Inflammatory macrophage treated with lipopolysaccharide for 4 hours (primary cell): ENCODE data around the gene EEA1.
"Not testable (repeated sequence)": the region's sequence is repeated elsewhere in the genome, so short reads cannot be mapped to it uniquely, and the experiment has no call there.

ENCODE experiments used
- DNase-seq: peaks from one replicate; pipeline ENCODE4 v3.0.0-alpha.2; 2020

Gene EEA1

DNA sequence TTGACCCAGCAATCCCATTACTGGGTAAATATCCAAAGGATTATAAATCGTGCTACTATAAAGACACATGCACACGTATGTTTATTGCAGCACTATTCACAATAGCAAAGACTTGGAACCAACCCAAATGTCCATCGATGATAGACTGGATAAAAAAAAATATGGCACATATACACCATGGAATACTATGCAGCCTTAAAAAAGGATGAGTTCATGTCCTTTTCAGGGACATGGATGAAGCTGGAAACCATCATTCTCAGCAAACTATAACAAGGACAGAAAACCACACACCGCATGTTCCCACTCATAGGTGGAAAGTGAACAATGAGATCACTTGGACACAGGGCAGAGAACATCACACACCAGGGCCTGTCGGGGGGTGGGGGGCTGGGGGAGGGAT lies 134.7 kb downstream of the EEA1 start:
- not testable (repeated sequence) for DNase-seq

DNA sequence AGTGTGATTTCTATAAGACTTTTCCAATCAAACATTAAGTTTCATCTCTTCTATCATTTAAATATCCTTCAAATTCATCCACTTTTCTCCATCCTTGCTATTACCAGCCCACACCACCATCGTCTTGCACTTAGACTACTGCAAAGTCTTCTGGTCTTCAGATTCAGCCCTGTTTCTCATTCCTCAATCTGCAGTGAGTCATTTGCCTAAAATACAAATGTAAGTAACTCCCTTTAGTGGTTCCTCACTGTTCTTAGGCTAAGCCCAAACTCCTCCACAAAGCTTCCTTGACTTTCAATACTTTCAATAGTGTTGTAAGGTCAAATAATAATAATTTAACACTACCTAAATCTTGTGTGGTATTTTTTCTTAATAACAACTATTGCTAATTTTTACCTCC lies 143.1 kb downstream of the EEA1 start:
- DNase-seq, result peak; percentile 66

DNA sequence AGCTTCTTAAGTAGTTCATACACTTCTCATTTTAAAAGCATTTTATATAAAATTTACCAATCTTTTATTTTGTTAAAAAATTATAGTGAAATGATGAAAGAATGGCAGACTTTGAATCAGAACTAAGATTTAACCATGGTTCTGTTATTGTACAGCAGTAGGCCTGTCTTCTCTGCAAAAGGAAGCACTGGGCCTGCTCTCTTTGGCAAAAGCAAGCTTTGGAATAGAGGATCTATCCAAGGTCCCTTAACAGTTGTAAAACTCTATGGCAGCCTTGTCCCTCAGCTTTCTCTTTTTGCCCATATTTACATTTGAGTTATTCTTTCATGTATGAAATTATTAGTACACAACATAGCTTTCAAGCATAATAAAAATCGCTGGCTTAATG lies 143.5 kb downstream of the EEA1 start:
- DNase-seq, result no peak

DNA sequence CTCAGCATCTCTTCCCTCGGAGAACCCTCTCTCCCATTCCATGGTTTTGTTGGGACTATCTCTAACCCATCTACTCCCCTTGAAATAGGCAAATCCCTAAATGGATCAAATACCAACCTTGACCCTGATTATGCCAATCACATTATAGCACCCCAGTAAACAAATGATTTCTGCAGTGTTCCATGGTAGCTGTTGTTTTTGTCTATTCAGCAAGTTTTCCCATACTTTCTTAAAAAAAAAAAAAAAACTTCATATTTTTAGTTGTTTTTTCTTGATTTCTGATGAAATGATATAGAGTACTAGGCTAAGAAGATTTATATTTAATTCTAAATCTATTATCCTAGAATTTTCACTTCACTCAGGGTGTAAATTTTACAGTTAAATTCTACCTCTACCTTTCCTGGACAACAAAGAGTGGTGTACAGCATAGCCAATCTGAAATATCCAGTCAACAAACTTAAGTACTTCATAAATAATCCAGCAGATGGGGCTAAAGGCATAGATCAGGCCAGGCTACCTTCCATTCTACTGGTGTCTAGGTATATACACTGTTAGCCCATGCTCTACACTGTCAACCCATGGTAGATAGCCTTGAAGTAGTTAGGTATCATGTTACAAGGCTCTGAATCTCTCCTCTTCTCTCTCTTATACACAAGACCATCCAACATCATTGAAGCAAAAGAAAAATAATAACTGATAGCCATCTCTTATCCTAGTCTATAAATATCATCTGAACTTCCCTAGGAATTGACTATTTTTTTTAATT lies 144.1 kb downstream of the EEA1 start:
- peak; percentile 37 for DNase-seq

DNA sequence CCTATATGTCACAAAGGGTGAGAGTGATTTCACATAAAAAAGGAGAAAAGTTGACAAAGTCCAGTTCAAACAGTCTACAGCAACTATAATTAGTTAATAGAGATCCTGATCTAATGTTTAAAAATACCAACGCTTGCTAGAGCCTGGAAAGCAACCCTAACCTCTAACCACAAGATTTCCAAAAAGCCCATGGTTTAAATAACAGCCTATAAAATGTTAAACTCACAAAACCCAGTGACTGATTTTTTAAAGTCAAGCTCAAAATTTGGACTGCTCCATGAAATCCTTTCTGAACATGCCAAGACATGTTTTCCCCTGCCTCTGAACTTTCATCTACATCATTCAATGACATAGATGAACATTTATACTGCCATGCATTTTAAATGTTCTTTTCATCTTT lies 144.7 kb downstream of the EEA1 start:
- DNase-seq, result no peak

DNA sequence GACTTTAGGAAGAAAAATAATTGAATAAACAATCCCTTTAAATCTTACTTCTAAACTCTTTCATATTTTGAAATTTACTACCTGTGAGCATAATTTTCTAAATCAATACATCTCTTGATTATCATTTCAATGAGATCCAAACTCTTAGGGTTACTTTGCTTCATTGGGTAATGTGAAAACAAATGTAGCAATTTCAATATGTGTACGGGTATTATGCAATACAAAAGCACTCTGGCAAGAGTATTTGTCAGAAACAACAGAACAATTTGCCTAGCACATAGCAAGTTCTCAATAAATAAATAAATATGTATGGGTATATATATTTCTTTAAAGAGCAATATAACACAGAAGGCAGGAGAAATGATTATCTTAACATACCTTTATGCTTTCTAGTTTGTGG lies 149.2 kb downstream of the EEA1 start:
- peak; percentile 57 for DNase-seq

DNA sequence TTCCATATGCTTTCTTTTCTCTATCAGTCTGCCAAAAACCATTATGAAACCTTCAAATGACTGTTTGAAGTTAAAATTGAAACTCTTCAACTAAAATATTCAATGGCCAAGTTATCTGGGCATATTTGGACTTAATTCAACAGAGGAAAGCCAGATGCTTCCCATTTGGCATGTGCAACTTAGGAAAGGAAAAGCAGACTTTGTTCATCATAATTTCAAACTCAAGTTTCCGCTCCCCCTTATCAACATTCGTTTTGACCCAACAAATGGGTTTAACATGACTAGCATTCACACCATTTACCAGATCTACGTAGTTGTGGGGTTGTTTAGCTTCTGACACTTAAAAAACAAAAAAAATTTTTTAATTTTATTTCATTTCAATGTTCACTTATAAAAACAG lies 150.6 kb downstream of the EEA1 start:
- no peak for DNase-seq

DNA sequence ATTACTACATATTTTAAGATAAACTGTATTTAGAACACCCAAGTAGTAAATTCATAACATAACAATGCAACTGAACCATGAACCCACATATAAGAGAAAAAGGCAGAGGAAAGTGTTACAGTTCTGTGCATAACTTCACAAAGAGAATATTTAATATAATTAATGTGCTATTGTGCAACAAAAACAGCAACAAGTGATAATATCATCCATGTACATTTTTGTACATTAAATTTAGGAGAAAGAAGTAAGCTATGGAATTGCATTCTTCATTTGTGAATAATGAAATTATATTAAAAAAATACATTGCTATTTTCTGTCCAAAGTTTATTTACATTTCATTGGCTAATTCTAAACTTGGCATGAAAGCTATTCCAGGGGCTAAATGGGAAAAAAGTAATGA lies 153.7 kb downstream of the EEA1 start:
- no peak for DNase-seq

DNA sequence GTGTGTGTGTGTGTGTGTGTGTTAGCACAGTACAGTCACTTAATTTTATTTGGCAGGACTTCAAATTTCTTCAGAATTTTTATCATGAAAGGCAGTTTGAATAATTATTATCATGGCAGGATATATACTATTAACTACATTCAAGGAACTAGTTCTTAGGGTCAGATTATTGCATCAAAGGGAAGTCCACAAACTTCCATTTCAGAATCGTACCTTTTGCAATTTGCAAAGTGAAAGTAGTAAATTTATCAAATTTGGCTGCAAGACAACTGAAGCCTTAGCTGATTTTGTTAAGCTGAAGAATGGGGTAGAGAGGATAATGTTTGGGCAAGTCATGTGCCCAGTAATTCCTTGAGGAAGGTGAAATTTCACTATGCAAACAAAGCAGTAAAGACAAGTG lies 158.1 kb downstream of the EEA1 start:
- peak; percentile 67 for DNase-seq

DNA sequence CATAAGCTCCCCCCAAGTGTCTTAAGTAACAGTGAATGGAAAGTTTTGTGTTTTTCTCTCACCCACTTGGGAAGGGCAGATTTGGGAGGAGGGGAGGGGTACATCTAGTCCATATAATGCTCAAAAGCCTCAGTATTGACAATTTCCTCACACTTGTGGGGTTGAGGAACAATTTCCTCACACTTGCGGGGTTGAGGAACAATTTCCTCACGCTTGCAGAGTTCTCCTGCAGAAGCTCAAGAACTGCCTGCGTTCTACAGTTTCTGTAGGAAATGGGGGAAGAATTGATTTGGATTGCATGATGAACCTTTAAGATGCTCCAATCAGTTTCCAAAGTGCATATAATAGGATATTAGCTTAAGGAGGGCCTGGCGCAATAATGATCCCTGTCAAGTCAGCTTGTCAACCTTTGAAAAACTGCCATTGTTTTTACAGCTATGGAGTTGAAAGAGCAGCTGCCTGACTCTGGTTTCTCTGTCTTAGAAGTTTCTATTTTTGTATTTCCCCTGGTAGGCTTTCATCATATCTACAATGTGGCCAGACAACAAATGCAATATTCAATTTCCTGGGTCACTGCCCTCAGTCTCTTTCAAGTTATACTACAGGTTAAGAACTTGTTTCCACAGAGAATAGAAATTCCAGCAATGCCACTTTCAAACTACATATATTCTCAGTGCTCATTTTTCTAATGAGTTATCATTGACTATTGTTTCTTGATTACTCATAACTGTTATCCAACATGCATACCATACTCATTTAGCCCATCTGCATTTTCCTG lies 159.8 kb downstream of the EEA1 start:
- DNase-seq, result peak; percentile 52

DNA sequence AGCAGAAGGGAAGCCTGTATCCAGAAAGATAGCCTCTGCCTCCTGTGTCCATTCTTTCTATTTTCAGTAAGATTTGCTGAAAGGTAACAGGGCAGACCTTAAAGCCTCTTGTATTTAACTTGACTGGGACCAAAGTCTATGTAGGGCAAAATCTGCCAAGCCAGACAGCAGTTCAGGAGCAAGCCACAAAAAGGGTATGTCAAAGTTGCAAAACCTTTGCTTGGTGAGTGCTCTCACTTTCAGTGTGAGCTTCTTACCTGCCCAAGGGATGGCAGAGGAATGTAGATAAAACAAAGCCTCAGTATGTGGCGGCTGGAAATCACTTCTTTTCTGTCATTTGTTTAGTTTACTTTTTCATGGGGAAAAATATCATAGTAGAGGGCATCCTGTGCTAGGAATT lies 163.2 kb downstream of the EEA1 start:
- no peak for DNase-seq

DNA sequence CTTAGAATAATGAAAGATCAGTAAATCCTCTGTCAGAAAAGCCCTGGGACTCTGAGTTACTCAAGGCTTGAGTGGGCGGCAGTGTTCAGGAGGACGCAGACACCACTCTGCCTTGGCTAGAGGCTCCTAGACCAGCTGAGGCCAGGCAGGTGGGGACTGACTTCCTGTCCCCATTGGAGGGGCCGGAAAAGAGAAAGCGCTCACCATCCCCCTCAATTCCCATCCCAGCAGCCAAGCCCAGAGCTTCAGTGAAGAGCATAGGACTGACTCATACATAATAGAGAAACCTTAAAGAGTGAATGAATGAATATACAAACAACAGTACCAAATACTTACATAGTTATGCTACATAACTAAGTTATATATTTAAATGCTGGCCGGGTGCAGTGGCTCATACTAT lies 164.3 kb downstream of the EEA1 start:
- no peak for DNase-seq

DNA sequence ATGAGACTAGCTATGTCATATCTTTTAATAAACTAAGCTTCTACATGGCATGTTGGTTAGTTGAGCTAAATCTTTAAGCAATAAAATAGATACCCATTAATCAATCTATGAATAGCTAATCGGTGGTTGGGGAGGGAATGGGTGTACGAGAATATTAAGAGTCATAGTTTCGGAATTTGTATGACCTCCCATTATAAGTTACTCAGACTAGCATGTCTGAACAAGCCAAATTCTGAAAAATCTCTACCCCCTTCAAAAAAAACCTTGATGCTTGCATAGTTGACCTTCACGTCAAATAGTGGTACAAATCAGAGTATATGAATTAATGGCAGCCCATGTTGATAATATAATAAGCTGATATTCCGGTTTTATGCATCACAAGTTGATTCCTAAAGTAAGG lies 166.3 kb downstream of the EEA1 start:
- DNase-seq, result no peak

DNA sequence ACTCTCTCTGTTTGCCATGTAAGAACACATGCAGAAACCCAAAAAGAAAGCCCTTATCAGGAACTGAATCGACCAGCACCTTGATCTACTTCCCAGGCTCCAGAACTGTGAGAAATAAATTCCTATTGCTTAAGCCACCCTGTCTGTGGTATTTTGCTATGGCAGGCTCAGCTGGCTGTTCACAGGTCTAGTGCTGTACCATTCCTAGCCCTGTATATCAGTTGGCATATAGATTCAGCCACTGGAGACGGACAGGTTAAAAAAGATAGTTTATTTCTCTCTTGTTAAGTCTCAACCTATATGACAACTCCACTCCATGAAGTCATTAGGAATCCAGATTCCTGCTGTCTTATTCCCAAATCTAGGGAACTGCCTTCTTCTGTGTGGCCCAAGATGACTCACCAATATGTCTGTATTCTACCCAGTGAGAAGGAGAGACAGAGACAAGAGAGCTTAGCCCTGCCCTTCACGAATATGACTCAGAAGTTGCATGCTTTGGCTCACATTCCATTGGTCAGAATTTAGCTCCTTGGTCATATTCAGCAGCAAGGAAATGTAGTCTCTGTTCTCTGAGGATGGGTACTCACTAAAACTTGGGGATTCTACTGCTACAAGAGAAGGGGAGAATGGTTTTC lies 169.3 kb downstream of the EEA1 start:
- peak; percentile 26 for DNase-seq

DNA sequence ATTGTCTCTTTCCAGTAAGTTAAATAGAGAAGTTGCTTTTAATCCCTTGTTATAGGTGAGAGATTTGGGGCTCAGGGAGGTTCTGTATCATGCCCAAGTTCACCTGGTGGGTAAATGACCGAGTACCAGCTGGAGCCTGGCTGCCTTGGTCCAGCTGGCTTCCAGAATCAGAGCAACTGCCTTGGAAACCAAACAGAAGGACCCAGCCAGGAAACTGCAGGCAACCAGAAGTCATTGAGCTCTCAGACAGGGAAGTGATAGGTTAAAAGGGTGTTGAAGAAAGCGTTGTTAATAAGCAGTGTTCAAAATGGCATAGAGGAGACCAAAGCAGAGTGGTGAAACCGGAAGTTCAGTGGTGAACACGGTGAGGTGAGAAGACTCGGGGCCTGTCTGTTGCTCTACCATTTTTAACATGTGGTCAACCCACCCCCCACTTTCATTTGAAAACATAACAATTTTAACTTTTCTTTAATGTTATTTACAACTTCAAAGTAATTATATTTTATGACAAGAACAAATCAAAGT lies 171.4 kb downstream of the EEA1 start:
- DNase-seq, result no peak

DNA sequence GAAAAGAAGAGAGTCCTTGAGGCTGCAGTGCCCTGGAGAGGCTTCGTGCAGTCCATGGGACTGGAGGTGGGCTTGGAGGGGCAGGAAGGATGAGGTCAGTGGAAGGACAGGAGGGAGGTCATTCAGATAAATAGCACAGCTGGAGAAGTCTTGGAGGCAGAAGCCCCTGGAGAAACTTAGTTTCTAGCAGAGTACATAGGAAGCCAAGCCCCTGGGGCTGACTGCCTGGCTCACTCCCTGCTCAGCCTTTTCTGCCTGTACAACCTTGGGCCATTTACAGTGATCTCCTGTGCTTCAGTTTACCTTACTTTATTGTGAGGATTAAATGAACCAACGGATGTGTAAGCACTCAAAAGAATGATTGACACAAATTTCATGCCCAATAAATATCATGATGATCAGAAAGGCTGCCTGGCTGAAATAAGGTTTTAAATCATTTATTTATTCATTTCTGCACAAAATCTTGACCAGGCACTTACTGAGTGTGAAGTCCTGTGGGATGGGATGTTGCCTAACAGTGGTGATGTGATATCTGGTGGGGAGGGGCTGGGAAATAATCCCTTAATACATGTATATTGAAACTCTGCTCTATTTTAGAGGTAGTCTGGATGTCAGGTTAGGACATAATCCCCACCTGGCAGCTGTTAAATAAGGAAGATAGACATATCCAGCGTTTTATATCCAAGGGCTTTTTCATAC lies 172.0 kb downstream of the EEA1 start:
- DNase-seq, result no peak

DNA sequence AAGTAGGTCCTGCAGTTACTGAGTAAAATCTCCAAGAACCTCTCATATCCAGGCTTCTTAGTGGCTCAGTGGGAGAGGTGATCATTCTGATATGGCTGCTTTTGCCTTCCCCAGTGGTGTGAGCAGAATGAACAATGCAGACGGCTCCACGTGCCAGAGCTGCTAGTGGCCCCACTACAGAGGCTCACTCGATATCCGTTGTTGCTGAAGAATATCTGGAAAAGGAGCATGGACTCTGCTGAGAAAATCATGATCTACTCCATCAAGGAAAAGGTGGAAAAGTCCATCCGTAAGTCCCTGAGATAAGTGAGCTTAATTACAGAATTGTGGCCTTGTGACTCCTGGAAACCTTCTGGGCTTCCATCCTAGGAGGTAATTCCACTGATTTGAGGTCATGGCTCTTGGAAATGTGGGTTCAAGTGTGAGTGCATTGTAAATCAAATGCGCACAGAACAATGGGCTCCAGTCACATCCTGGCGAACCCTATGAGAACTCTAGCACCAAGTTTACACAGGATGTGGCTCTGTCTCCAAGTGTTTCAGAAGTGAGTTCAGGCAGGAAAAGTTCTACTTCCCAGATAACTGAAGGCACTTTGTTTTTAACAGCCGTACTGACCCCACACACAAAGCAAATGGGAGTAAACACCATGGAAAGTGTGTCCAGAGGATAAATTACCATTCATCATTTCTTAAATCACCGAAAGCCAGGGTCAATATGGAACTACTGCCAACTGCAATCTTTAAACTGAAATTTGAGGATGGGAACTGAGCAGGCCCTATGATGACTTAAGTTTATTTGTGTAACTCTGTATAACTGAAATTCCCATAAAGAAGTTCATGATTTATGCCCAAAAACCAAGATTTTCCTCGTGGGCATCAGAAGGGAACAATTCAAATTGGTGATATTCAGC lies 174.9 kb downstream of the EEA1 start:
- DNase-seq, result no peak

DNA sequence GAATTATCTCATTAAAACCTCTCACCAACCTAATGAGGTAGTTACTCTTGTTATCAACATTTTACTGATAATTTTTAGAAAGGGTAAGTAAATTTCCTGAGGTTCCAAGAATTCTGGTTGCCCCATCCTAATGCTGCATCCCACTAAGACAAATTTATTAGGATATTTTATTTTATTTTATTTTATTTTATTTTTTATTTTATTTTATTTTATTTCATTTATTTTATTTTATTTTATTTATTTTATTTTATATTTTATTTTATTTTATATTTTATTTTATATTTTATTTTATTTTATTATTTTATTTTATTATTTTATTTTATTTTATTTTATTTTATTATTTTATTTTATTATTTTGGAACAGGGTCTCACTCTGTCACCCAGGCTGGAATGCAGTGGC lies 179.4 kb downstream of the EEA1 start:
- DNase-seq, result not testable (repeated sequence)

DNA sequence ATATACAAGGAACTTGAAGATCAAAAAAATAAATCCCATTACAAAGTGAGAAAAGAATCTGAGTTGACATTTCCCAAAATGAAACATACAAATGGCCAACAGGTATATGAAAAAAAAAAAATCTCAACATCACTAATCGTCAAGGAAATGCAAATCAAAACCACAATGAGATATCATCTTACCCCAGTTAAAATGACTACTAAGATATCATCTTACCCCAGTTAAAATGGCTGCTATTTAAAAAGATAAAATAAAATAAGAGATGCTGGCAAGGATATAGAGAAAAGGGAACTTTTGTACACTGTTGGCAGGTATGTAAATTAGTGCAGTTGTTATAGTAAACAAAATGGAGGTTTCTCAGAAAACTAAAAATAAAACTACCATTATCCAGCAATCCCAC lies 181.9 kb downstream of the EEA1 start:
- no peak for DNase-seq

DNA sequence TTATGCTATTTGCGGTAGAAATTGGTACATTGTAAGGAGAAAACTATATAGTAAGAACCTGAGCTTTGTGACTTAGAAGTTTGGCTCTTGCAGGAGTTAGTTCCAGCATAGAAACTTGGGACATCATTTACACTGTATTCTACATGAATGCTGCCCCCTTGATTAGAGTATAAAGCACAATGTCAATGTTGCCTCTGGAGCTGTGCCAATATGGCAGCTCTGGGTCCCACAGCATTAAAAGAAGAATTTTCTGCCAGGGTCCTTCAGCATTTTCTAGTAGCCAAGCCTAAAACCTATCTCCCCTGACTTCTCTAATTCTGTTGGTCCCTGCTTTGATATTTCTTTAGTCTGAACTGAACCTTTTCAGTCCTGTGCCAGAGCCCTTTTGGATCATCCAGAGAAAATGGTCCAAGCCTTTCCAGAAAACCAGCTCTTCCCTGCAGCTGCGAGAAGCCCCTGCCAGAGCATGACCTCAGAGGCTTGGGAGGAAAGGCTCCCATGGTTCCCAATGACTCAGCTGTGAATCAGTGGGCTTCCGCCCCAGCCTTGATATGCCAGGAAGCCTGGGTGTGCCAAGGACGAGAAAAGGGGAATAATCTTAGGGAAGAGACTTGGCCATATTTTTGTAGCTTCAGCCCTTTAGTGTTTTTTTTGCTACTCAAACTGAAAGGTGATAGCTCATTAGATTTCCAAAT lies 183.1 kb downstream of the EEA1 start:
- no peak for DNase-seq

DNA sequence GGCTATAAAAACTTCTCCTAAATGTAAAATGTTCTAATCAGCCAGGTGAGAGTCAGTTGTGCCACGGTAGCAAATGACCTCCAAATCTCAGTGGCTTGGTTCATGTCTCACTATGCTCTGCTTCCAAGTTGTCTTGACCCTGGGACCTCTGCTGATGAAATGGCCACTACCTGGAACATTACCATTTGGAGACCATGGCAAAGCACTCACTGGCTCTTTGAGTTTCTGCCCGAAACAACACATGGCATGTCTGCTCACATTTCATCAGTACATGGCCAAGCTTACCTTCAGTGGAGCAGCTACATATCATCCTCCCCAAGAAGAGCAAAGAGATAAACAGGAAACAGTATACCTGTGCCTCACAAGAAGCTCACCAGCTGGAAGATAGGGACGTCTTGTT lies 186.1 kb downstream of the EEA1 start:
- DNase-seq, result no peak
